Mononuclear cell (primary cell): ENCODE measurements around the gene FOCAD. TPM values are rescaled to one million over a fixed set of nuclear protein-coding genes. Genes with fewer than 3 reads are reported as not detected.

Experiments
- H3K27me3 ChIP-seq: 2 replicates; pipeline ENCODE4 v1.6.0; 2011; ENCODE audit warnings: low read length, control low read depth; ENCODE audit not compliant: insufficient read depth
- H3K4me1 ChIP-seq: 2 replicates; pipeline ENCODE4 v1.5.1; 2011; ENCODE audit warnings: mild to moderate bottlenecking, low read length, control low read depth; ENCODE audit not compliant: insufficient read depth
- H3K4me3 ChIP-seq: 2 replicates; pipeline ENCODE4 v1.5.1; 2011; ENCODE audit warnings: mild to moderate bottlenecking, low read length, moderate library complexity
- H3K9me3 ChIP-seq: 2 replicates; pipeline ENCODE4 v1.5.1; 2011; ENCODE audit warnings: low read depth, mild to moderate bottlenecking, control low read depth, low read length
- total RNA-seq: library from RNA; depleted of rRNA; stranded (reverse); fragments of >200 nt; gene quantifications from one replicate; pipeline ENCODE4 v1.2.3, GENCODE V29; 2012

FOCAD gene
- total RNA-seq, 1 donor, result 19.0 TPM

DNA sequence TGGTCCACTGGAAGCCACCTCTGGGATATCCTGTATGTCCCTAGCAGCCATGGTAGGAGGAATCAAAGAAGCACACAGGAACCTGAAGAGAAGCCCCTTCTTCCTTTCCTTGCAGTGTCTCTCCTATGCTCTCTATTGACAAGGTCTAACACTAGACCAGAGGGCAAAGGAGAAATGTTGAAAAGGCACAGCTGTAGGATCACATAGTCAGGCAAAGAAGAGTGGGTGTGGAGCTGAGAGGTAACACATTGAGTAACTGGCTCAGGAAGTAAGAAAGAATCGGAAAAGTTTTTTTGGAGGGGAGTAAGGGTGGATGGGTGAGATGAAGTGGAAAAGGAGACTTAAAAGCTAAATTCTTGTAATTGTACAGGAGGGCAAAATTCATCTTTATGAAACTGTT lies 100.1 kb downstream of the FOCAD start:
- Histone ChIP-seq H3K27me3 (no peaks in the 10 kb centered on the region), H3K9me3 (no peaks in the 10 kb centered on the region), H3K4me1 (no peaks in the 10 kb centered on the region), H3K4me3 (no peak overlapping the region)

DNA sequence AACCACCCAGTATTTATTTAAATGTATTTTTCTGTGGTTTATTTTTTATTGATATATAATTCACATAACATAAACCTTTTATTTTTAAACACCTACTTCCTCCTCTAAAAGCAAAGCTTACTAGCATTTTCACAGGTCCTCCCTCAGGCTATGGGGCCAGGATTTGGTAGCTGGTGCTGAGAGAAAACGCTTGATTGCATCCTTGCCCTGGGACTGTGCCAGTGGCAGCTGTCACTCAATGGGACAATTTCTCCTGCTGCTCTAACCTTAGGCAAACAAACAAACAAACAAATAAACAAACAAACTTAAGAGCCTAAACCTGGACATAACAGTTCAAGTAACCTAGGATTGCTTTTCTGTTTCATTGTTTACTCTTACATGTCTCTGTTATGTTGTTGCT lies 102.7 kb downstream of the FOCAD start:
- H3K4me1 ChIP-seq, result no peaks in the 10 kb centered on the region

DNA sequence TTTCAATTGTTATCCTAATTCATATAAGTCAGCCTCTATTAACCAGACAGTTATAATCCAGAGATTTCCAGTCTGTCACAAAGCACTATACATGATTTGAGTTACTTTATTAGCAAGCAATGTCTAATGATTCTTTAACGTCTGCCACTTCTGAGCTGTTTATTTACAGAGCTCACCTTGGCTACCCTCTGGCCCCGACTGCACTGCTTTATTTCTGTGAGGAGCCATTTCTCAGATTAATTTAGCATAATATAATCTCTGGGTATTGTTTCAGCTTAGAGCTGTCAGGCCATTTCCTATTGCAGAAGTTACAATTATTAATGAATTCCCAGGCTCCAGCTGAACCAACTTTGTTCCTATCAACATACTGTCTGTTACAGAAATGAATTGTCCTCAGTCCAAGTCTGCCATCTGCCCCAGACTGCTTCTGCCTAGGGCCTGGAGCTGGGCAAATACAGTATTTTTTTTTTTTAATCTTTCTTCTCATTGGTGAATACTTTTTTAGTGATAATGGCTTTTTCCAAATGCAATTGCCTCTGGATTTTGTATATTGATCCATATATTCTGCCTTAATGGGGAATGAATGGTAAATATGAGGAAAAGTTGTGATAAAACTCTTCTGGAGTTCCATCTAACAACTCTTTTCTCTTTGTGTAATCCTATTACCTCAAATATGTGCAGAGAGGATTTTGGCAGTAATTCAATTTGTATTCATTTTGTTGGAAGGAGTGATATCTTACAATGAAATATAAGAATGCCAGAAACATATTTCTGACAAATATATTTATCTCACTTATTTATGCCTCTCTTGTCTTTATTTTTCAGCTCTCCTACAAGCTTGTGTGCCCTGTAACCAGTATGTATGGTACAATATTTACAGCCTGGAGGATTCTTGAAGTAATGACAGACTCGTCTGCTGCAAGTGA lies 104.7 kb downstream of the FOCAD start:
- no peaks in the 10 kb centered on the region for H3K9me3 ChIP-seq
- no peaks in the 10 kb centered on the region for H3K27me3 ChIP-seq
- H3K4me3 ChIP-seq, result no peak overlapping the region
- H3K4me1 ChIP-seq, result no peaks in the 10 kb centered on the region

More for the DNA sequence above, 102.7 kb downstream of the FOCAD start:
- H3K4me3 ChIP-seq, result no peak overlapping the region
- no peaks in the 10 kb centered on the region for H3K27me3 ChIP-seq
- no peaks in the 10 kb centered on the region for H3K9me3 ChIP-seq

DNA sequence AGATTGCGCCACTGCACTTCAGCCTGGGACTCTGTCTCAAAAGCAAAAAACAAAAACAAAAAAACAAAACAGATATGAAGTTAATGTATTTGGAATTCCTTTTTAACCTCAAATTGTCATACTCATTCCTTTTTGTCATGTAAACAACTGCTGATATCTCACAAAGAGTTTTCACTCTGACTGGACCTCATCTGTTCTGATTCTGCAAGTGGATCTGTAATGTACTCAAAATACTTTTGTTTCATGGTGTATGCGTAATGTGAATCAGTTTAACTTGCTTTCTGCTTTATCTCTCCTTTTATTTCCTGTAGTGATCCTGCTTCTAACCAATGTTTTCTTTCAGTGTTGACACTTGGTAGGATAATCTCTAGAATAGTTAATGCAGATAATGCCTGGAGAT lies 106.7 kb downstream of the FOCAD start:
- H3K4me1 ChIP-seq, result no peaks in the 10 kb centered on the region
- H3K4me3 ChIP-seq, result no peak overlapping the region
- no peaks in the 10 kb centered on the region for H3K27me3 ChIP-seq
- H3K9me3 ChIP-seq, result no peaks in the 10 kb centered on the region

DNA sequence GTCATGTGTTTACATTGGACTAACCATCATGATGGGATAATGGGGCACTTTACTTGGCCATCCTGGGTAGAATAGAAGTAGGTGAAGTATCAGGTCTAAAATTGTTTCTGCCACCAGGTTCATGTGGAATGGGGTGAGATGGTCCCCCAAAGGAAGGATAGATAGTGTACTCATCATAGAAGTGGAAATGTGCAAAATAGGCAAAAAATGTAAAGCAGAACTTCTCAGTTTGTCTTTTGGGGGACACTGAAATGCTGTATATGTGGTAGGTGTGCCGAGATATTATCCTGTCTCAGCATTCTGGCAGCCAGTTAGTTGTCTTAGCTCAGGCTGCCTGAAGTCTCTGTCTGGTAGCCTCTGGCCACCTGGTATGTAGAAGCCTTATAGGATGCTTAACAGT lies 107.6 kb downstream of the FOCAD start:
- Histone ChIP-seq H3K27me3 (no peaks in the 10 kb centered on the region), H3K4me1 (no peaks in the 10 kb centered on the region), H3K4me3 (no peak overlapping the region), H3K9me3 (no peaks in the 10 kb centered on the region)

DNA sequence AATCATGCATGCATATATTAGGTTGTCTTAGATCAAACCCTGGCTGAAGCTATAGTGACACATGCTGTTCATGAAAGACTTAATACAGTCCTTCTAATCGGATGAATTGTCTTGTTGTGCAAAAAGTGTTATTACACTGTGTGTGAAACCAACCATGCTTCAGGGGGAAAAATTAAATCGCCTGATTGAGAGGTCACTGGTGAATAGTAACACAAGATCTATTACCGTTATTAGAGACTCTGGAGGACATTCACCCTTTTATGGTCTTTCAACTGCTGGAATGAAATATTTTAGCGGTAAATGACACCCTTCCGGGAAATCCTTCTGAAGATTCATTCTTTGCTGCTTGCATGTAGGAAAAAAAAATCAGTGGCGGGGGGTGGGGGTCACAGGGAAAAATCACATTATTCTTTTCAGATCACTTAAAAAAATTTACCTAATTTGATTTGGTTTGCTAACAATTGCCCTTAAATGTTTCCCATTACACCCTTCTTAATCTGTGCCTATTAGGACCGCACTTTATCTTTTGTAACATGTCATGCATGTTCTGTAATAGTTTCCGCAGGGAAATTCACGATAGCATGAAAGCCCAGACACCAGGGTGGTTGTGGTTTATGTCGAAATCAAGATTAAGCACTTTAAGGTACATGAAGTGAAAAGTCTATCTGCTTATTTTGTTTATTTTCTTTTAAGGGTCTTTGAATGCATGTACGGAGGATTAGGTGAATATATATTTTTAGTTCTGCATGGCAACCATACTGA lies 120.6 kb downstream of the FOCAD start:
- no peak overlapping the region for H3K4me3 ChIP-seq
- no peaks in the 10 kb centered on the region for H3K9me3 ChIP-seq
- H3K27me3 ChIP-seq, result no peaks in the 10 kb centered on the region
- H3K4me1 ChIP-seq, result peaks cover 8% of the 10 kb centered on the region

DNA sequence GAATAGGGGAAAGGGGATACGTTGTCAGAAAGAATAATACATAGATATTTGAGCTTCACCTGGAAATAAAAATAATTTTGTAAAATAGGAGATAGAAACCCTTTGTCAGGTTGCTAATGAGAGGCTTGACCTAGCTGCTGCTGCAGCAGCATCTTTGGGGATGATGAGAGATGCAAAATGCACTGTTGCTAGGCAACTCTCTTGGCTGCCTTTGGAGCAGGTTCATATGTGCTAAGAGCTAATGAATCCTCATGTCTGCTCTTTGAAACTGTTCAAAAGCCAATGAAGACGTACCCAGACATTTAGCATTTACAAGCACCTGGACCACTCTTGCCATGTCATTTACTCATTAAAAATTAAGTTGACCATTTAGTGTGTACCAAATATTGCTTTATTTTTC lies 121.7 kb downstream of the FOCAD start:
- Histone ChIP-seq H3K4me3 (no peak overlapping the region), H3K27me3 (no peaks in the 10 kb centered on the region), H3K9me3 (no peaks in the 10 kb centered on the region), H3K4me1 (peaks cover 8% of the 10 kb centered on the region)

DNA sequence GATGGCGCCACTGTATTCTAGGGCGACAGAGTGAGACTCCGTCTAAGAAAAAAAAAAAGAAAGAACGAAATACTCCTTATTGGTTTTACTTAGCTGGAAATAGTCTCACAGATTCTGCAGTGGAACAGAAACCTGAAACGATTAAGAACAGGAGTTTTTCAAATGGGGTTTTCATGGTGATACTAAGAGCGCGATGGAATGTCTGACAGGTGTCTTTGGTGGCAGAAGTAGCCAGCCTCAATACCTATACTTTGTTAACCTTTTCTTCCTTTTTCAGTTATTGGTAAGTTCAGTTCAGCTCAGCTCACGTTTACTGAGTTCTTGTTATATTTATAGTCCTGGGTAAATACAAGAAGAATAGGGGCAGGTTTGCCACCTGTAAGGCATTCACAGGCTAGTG lies 123.9 kb downstream of the FOCAD start:
- Histone ChIP-seq H3K27me3 (no peaks in the 10 kb centered on the region), H3K4me1 (peaks cover 8% of the 10 kb centered on the region), H3K9me3 (no peaks in the 10 kb centered on the region), H3K4me3 (no peak overlapping the region)

DNA sequence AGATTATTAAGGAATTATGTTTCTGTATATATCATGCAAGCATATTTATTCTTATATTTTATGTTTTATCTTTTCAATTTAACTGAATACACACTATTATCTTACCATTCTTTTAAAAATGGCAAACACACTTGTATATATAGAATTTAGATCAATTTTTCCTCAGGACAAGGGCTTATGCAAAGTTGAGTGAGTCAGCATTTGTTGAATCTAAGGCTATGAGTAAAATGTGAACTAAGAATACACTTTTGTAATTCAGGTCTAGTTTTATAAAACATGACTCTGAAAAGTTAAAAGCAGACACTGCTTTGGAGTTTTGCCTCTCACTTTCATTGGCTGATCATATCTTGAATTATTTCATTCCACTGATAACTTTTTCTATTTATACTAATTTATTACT lies 127.8 kb downstream of the FOCAD start:
- no peaks in the 10 kb centered on the region for H3K27me3 ChIP-seq
- no peaks in the 10 kb centered on the region for H3K4me1 ChIP-seq
- no peak overlapping the region for H3K4me3 ChIP-seq
- H3K9me3 ChIP-seq, result no peaks in the 10 kb centered on the region

DNA sequence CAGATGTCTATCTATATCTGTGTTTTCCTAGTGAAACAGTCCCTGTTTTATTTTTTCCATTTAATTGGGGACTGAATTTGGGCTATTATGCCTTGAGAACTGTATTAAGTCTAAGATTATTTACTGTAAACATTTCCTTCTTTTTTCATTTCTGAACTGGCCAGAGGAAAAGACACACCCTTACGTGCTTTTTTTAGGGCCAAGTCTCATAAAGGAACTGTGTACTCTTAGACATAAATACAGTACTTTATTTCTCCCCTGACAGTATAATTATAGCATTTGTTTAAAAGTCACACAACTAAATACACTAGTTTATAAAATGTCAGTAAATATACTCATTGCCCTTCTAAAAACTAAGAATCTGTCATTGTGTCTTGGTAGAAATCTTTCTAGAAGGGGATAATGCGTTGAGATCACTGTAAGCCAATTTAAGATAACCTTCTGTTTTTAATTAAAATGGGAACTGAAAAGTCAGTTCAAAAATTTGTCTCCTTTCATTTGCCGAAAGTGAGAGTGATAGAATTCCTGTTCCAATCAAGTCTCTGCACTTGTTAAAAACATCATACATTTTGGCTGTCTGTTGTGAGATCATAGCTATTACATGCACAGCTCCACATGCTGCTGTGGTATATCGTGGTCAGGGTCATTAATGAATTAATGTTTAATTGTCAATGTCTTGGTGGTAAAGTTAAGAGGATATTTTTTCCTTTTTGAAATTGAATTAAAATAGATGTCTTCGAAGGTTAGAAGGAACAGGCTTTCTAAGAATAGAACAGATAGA lies 132.1 kb downstream of the FOCAD start:
- H3K4me1 ChIP-seq, result no peaks in the 10 kb centered on the region
- H3K4me3 ChIP-seq, result no peak overlapping the region
- H3K9me3 ChIP-seq, result no peaks in the 10 kb centered on the region
- no peaks in the 10 kb centered on the region for H3K27me3 ChIP-seq

DNA sequence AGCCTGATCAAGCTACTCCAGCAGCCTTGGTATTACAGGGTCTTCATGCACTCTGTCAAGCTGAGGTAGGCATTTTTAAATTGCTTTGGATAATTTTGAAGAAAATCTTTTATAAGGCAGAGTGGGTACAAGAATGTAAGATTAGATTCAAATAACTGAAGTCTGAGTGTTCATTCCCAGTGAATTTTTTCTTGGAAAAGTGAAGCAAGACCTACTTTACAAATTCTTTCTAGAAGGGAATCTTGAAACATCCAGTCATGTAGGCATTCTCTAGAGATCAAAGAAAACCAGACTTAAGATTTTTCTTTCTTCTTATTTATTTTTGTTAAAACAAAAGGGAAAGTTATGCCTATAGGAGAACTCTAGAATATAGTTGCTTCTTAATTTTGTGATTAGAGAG lies 139.0 kb downstream of the FOCAD start:
- Histone ChIP-seq H3K4me3 (no peak overlapping the region), H3K27me3 (no peaks in the 10 kb centered on the region), H3K4me1 (no peaks in the 10 kb centered on the region), H3K9me3 (no peaks in the 10 kb centered on the region)

DNA sequence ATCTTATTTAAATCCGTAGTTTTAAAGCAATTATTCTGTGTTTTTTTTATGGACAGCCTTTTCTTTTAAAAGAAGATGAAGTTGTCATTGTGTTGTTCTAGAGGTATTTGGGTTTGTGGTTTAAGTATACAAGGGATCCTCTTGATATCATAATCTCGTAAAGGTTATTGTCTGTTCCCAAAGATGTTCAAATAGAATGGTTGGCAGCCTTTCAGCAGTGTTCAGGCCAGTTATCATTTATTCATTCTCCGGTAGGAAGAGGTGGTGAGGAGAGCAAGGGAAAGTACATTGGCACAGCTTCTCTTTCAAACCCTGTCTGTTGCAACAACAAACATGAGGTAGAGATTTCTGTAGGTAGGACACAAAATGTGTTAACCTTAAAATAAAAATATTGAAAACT lies 147.0 kb downstream of the FOCAD start:
- Histone ChIP-seq H3K27me3 (no peaks in the 10 kb centered on the region), H3K9me3 (no peaks in the 10 kb centered on the region), H3K4me1 (no peaks in the 10 kb centered on the region)

DNA sequence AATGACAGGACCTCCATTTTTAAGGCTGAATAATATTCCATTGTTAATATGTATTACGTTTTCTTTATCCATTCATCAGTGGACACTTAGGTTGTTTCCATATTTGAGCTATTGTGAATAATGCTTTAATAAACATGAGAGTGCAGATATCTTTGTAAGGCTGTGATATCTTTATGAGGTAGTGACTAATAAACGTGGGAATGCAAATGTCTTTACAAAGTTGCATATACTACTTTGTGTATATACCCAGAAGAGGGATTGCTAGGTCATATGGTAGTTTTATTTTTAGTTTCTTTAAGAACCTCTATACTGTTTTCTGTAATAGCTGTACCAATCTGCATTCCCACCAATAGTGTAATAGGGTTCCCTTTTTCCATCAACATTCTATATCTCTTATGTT lies 148.7 kb downstream of the FOCAD start:
- Histone ChIP-seq H3K9me3 (no peaks in the 10 kb centered on the region), H3K4me3 (no peak overlapping the region), H3K4me1 (no peaks in the 10 kb centered on the region), H3K27me3 (no peaks in the 10 kb centered on the region)

More for the DNA sequence above, 147.0 kb downstream of the FOCAD start:
- H3K4me3 ChIP-seq, result no peak overlapping the region

DNA sequence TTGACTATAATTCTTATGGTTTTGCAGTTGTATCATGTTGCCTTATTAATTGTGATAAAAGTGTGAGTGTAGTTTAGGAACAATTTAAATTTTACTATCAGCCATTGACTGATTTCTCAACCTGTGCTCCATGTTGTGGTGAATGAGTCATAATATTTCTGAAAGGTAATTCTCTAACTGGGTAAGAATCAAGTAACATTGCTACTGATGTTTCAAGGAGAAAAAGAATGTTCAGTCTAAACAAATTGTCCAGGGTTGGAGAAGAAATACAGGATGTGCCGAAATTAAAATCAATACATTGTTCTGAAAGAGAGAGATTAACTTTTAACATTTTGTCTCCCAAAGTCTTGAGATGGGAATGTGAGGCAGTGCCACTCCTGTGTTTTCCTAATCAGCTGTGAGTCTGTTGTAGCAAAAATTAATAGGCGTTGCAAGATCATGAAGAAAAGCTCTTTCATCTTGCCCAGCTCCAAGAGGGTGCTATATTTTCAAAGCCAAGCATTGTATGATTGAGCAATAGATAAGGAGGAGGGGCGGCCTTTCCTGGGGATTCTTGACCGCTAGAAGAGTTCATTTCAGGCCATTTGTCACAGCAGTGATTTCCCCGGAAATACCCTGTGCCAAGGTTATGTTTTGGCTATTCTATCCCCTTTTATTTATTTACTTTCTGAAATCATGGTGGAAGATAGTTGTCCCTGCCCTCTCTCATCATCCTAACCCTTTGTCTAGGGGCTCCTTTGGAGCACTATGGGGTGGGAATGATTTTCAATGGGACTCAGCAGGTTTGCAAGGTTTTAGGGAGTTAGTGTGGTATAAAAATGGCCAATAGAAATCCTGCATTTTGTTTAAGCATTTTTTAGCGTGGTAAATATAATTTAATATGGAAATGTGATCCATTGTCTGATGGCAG lies 151.6 kb downstream of the FOCAD start:
- Histone ChIP-seq H3K9me3 (no peaks in the 10 kb centered on the region), H3K4me1 (no peaks in the 10 kb centered on the region), H3K27me3 (no peaks in the 10 kb centered on the region), H3K4me3 (no peak overlapping the region)
